ENCODE results near the gene SPPL2A. TPM values are rescaled to one million over a fixed set of nuclear protein-coding genes. Genes with fewer than 3 reads are reported as not detected.
A peak's percentile ranks its signal among the peaks of the same experiment; 100 is the strongest.
"Not testable (repeated sequence)": the region's sequence is repeated elsewhere in the genome, so short reads cannot be mapped to it uniquely, and the experiment has no call there.

SPPL2A gene, protein sequence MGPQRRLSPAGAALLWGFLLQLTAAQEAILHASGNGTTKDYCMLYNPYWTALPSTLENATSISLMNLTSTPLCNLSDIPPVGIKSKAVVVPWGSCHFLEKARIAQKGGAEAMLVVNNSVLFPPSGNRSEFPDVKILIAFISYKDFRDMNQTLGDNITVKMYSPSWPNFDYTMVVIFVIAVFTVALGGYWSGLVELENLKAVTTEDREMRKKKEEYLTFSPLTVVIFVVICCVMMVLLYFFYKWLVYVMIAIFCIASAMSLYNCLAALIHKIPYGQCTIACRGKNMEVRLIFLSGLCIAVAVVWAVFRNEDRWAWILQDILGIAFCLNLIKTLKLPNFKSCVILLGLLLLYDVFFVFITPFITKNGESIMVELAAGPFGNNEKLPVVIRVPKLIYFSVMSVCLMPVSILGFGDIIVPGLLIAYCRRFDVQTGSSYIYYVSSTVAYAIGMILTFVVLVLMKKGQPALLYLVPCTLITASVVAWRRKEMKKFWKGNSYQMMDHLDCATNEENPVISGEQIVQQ
- polyA plus RNA-seq: 10 to 100 TPM; 43.2 to 62.3 (median 52.6) TPM
- long read RNA-seq, donor 1: 0 reads
- long read RNA-seq, donor 2, full-length matches to known transcripts: 2 of 2 reads
- long read RNA-seq, donor 2, partial matches to known transcripts: 0 of 2 reads
- long read RNA-seq, donor 2, other reads (novel, unspliced or antisense): 0 of 2 reads
- long read RNA-seq, donor 3, full-length matches to known transcripts: 3 of 18 reads
- long read RNA-seq, donor 3, partial matches to known transcripts: 15 of 18 reads
- long read RNA-seq, donor 3, other reads (novel, unspliced or antisense): 0 of 18 reads
- long read RNA-seq, donor 4: 0 reads
- long read RNA-seq, donor 5, full-length matches to known transcripts: 1 of 1 reads
- long read RNA-seq, donor 5, partial matches to known transcripts: 0 of 1 reads
- long read RNA-seq, donor 5, other reads (novel, unspliced or antisense): 0 of 1 reads
- long read RNA-seq, donor 6, full-length matches to known transcripts: 2 of 9 reads
- long read RNA-seq, donor 6, partial matches to known transcripts: 7 of 9 reads
- long read RNA-seq, donor 6, other reads (novel, unspliced or antisense): 0 of 9 reads
- long read RNA-seq, donor 7, full-length matches to known transcripts: 6 of 30 reads
- long read RNA-seq, donor 7, partial matches to known transcripts: 24 of 30 reads
- long read RNA-seq, donor 7, other reads (novel, unspliced or antisense): 0 of 30 reads
- long read RNA-seq, donor 8: 0 reads
- long read RNA-seq, donor 9, full-length matches to known transcripts: 1 of 1 reads
- long read RNA-seq, donor 9, partial matches to known transcripts: 0 of 1 reads
- long read RNA-seq, donor 9, other reads (novel, unspliced or antisense): 0 of 1 reads
- long read RNA-seq, donor 10, full-length matches to known transcripts: 5 of 13 reads
- long read RNA-seq, donor 10, partial matches to known transcripts: 8 of 13 reads
- long read RNA-seq, donor 10, other reads (novel, unspliced or antisense): 0 of 13 reads

DNA sequence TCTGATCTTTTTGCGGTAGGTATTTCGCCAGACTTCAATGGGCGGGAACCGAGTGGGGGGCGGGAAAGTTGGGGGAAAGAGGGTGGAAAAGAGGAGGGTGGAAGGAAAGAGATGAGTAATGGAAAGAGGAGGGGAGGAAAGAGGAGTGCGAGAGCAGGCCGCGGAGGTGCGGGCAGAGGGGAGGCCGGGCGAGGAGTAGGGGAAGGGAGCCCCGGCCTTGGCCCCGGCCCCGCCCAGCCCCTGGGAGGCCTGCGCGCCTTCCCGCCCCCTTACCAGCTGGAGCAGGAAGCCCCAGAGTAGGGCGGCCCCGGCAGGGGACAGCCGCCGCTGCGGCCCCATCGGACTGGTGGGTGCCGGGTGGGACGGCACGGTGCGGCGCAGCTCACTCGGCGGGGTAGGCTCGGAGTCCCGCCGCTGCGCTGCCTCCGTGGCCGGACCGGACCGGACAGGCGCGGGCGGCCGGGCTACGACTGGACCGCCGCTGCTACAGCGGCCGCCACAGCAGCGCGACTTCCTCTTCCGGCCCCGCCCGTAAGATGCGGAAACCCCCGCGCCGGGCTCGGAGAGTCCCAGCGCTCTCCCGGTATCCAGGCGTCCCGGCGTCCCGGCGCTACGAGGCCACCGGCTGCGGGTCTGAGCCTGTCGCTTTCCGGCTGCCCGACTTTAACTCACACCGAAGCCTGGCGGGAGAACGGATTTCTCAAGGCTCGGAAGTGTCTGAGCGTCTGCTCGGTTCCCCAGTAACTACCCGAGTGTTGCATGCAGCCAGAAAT, at the start of gene SPPL2A:
Gene SPPL2A, minus strand, starts transcription at position 512 of the 773 bp plus-strand sequence. Its CDS starts 173 bp downstream, at position 339.
- Histone ChIP-seq H3K4me3 (ENCODE audit: low read depth in 1 of 3, low read length in 3 of 3) (peak within 1 kb of the TSS; percentile 78 to 93 (median 93)), H3K27me3 (ENCODE audit: control insufficient read depth in 3 of 3, insufficient read depth in 3 of 3, low read length in 3 of 3) (no peaks in the 10 kb centered on the region), H3K4me1 (ENCODE audit: control insufficient read depth in 3 of 3, insufficient read depth in 2 of 3, low read depth in 1 of 3, low read length in 2 of 3) (peaks cover 0 to 5% (median 0%) of the 10 kb centered on the region in 3 donors), H3K27ac (ENCODE audit: low read depth in 1 of 3, low read length in 2 of 3) (peak within 1 kb of the TSS; percentile 89 to 97 (median 90)), H3K36me3 (ENCODE audit: control insufficient read depth in 3 of 3, insufficient read depth in 2 of 3, low read depth in 1 of 3, low read length in 3 of 3) (peaks cover 0 to 5% (median 0%) of the 10 kb centered on the region in 3 donors), H3K9me3 (ENCODE audit: control insufficient read depth in 2 of 2, insufficient read depth in 1 of 2, low read depth in 1 of 2, low read length in 1 of 2) (no peaks in the 10 kb centered on the region)
- FAIRE-seq: no peak
- WGBS, 3 donors: 0 to 1% (median 0%) methylated on average over 50 to 77 of the region's 77 CpGs
- peak; percentile 85 to 93 for DNase-seq

DNA sequence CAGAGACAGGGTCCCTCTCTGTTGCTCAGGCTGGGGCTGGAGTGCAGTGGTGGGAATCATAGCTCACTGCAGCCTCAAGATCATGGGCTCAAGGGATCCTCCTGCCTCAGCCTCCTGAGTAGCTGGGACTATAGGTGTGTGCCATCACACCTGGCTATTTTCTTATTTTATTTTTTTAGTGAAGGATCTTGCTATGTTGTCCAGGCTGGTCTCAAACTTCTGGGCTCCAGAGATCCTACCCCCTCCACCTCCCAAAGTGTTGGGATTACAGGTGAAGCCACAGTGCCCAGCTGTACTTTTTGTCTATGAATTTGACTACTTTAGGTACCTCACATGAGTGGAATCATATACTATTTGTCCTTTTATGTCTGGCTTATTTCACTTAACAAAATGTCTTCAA, 49.1 kb upstream of the SPPL2A start:
- Histone ChIP-seq H3K4me1 (ENCODE audit: control insufficient read depth in 3 of 3, insufficient read depth in 2 of 3, low read depth in 1 of 3, low read length in 2 of 3) (no peaks in the 10 kb centered on the region), H3K9me3 (ENCODE audit: control insufficient read depth in 2 of 2, insufficient read depth in 1 of 2, low read depth in 1 of 2, low read length in 1 of 2) (no peaks in the 10 kb centered on the region), H3K27ac (ENCODE audit: low read depth in 1 of 3, low read length in 2 of 3) (no peak overlapping the region), H3K4me3 (ENCODE audit: low read depth in 1 of 3, low read length in 3 of 3) (no peak overlapping the region), H3K36me3 (ENCODE audit: control insufficient read depth in 3 of 3, insufficient read depth in 2 of 3, low read depth in 1 of 3, low read length in 3 of 3) (no peaks in the 10 kb centered on the region), H3K27me3 (ENCODE audit: control insufficient read depth in 3 of 3, insufficient read depth in 3 of 3, low read length in 3 of 3) (no peaks in the 10 kb centered on the region)
- no peak for FAIRE-seq
- no peak for DNase-seq

DNA sequence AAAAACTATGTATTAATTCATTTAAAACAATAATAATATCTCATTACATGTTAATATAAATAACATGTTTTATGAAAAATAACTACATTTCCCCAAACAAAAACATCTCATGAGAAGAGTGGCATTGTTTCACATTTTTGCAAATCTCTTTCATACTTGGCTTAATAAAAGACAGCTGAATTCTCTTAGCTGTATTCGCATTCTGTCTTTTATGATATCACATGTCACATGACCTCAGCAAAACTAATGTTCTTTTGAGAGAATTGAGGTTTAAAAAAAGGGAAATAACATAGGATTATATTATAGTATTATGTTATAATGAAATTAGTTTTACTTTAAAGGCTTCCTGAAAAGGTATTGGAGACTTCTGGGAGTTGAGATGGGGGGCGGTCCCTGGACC, 48.4 kb upstream of the SPPL2A start:
- Histone ChIP-seq H3K9me3 (ENCODE audit: control insufficient read depth in 2 of 2, insufficient read depth in 1 of 2, low read depth in 1 of 2, low read length in 1 of 2) (no peaks in the 10 kb centered on the region), H3K27ac (ENCODE audit: low read depth in 1 of 3, low read length in 2 of 3) (no peak overlapping the region), H3K27me3 (ENCODE audit: control insufficient read depth in 3 of 3, insufficient read depth in 3 of 3, low read length in 3 of 3) (no peaks in the 10 kb centered on the region), H3K4me1 (ENCODE audit: control insufficient read depth in 3 of 3, insufficient read depth in 2 of 3, low read depth in 1 of 3, low read length in 2 of 3) (no peaks in the 10 kb centered on the region), H3K4me3 (ENCODE audit: low read depth in 1 of 3, low read length in 3 of 3) (no peak overlapping the region), H3K36me3 (ENCODE audit: control insufficient read depth in 3 of 3, insufficient read depth in 2 of 3, low read depth in 1 of 3, low read length in 3 of 3) (no peaks in the 10 kb centered on the region)
- FAIRE-seq (peak; percentile 87), DNase-seq (no peak)
- WGBS, 3 donors: 77 to 92% (median 92%) methylated on average over 2 of the region's 2 CpGs

DNA sequence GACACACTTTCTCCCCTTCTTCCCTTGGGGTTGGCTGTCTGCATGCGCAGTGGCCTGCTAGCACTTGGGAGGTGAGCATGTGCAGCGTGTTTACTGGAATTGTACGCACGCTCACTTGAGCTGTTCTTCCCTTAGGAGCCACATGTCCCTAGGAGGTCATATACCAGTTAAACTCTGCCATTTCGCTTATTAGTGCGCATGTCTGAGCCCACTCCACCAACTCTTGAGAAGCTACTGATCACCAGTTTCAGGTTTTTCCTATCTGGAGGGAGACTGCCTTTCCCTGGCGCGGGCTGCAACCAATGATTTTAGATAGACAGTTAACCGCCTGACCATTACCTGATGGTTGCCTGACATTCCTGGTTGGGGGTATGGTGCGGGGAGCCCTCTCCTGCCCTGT, 47.6 kb upstream of the SPPL2A start:
- FAIRE-seq (no peak), DNase-seq (no peak)
- Histone ChIP-seq H3K4me1 (ENCODE audit: control insufficient read depth in 3 of 3, insufficient read depth in 2 of 3, low read depth in 1 of 3, low read length in 2 of 3) (no peaks in the 10 kb centered on the region), H3K4me3 (ENCODE audit: low read depth in 1 of 3, low read length in 3 of 3) (no peak overlapping the region), H3K27ac (ENCODE audit: low read depth in 1 of 3, low read length in 2 of 3) (peak overlapping the region in 1 of 3 donors; percentile 11), H3K36me3 (ENCODE audit: control insufficient read depth in 3 of 3, insufficient read depth in 2 of 3, low read depth in 1 of 3, low read length in 3 of 3) (no peaks in the 10 kb centered on the region), H3K27me3 (ENCODE audit: control insufficient read depth in 3 of 3, insufficient read depth in 3 of 3, low read length in 3 of 3) (no peaks in the 10 kb centered on the region), H3K9me3 (ENCODE audit: control insufficient read depth in 2 of 2, insufficient read depth in 1 of 2, low read depth in 1 of 2, low read length in 1 of 2) (no peaks in the 10 kb centered on the region)
- 95 to 97% (median 96%) methylated on average over 10 of the region's 10 CpGs for WGBS, 3 donors

DNA sequence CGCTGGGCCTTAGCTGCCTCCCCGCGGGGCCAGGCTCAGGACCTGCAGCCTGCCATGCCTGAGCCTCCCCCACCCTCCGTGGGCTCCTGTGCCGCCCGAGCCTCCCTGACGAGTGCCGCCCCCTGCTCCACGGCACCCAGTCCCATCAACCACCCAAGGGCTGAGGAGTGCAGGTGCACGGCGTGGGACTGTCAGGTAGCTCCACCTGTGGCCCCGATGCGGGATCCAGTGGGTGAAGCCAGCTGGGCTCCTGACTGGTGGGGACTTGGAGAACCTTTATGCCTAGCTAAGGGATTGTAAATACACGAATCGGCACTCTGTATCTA, 46.6 kb upstream of the SPPL2A start:
- not testable (repeated sequence) for H3K9me3 ChIP-seq (ENCODE audit: control insufficient read depth in 2 of 2, insufficient read depth in 1 of 2, low read depth in 1 of 2, low read length in 1 of 2); H3K27ac ChIP-seq (ENCODE audit: low read depth in 1 of 3, low read length in 2 of 3); DNase-seq; FAIRE-seq; H3K36me3 ChIP-seq (ENCODE audit: control insufficient read depth in 3 of 3, insufficient read depth in 2 of 3, low read depth in 1 of 3, low read length in 3 of 3); H3K4me1 ChIP-seq (ENCODE audit: control insufficient read depth in 3 of 3, insufficient read depth in 2 of 3, low read depth in 1 of 3, low read length in 2 of 3); H3K27me3 ChIP-seq (ENCODE audit: control insufficient read depth in 3 of 3, insufficient read depth in 3 of 3, low read length in 3 of 3)
- H3K4me3 ChIP-seq (ENCODE audit: low read depth in 1 of 3, low read length in 3 of 3): peak overlapping the region in 1 of 3 donors; percentile 38
- 77 to 94% (median 79%) methylated on average over 15 of the region's 15 CpGs for WGBS, 3 donors

DNA sequence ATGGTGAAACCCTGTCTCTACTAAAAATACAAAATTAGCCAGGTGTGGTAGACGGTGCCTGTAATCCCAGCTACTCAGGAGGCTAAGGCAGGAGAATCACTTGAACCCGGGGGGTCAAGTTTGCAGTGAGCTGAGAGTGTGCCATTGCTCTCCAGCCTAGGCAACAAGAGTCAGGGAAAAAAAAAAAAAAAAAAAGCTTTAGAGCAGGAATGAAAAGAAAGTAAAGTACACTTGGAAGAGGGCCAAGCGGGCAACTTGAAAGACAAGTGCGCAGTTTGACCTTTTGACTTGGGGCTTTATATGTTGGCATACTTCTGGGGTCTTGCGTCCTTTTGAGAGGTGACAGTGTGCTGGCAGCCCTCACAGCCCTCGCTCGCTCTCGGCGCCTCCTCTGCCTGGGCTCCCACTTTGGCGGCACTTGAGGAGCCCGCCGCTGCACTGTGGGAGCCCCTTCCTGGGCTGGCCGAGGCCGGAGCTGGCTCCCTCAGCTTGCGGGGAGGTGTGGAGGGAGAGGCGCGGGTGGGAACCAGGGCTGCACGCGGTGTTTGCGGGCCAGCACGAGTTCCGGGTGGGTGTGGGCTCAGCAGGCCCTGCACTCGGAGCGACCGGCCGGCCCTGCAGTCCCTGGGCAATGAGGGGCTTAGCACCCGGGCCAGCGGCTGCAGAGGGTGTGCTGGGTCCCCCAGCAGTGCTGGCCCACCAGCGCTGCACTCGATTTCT, 46.1 kb upstream of the SPPL2A start:
- WGBS, 3 donors: 28 to 70% (median 44%) methylated on average over 19 to 30 of the region's 30 CpGs
- not testable (repeated sequence) for H3K27me3 ChIP-seq (ENCODE audit: control insufficient read depth in 3 of 3, insufficient read depth in 3 of 3, low read length in 3 of 3); H3K4me1 ChIP-seq (ENCODE audit: control insufficient read depth in 3 of 3, insufficient read depth in 2 of 3, low read depth in 1 of 3, low read length in 2 of 3); H3K36me3 ChIP-seq (ENCODE audit: control insufficient read depth in 3 of 3, insufficient read depth in 2 of 3, low read depth in 1 of 3, low read length in 3 of 3); H3K9me3 ChIP-seq (ENCODE audit: control insufficient read depth in 2 of 2, insufficient read depth in 1 of 2, low read depth in 1 of 2, low read length in 1 of 2); FAIRE-seq; H3K27ac ChIP-seq (ENCODE audit: low read depth in 1 of 3, low read length in 2 of 3)
- peak in 1 of 2 donors; percentile 71 for DNase-seq
- peak overlapping the region in 1 of 3 donors; percentile 38 for H3K4me3 ChIP-seq (ENCODE audit: low read depth in 1 of 3, low read length in 3 of 3)

DNA sequence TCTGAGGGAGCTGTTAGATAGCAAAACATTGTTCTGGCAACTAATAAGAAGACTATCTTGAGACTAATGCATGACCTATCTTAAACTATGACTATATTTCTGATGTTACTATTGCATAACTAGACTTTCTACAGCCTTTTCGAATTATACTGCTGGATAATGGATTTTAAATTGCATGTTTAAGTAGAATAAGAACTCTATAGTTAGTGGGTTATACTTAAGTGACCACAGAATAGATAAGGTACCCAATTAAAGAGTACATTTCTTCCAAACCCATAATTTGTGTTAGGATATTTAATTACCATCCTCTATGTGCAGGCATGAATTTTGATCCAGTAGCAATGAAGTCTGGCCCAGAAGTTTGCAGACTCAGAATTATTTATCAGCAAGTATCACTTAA, 44.6 kb upstream of the SPPL2A start:
- Histone ChIP-seq H3K27ac (ENCODE audit: low read depth in 1 of 3, low read length in 2 of 3) (no peak overlapping the region), H3K9me3 (ENCODE audit: control insufficient read depth in 2 of 2, insufficient read depth in 1 of 2, low read depth in 1 of 2, low read length in 1 of 2) (no peaks in the 10 kb centered on the region), H3K36me3 (ENCODE audit: control insufficient read depth in 3 of 3, insufficient read depth in 2 of 3, low read depth in 1 of 3, low read length in 3 of 3) (no peaks in the 10 kb centered on the region), H3K4me1 (ENCODE audit: control insufficient read depth in 3 of 3, insufficient read depth in 2 of 3, low read depth in 1 of 3, low read length in 2 of 3) (no peaks in the 10 kb centered on the region), H3K27me3 (ENCODE audit: control insufficient read depth in 3 of 3, insufficient read depth in 3 of 3, low read length in 3 of 3) (no peaks in the 10 kb centered on the region), H3K4me3 (ENCODE audit: low read depth in 1 of 3, low read length in 3 of 3) (no peak overlapping the region)
- WGBS, 3 donors: 36 to 68% (median 48%) methylated on average over 1 of the region's 1 CpG
- DNase-seq: no peak
- FAIRE-seq: no peak

Measured in small intestine (tissue), 16 donors.